ENCODE data around the gene CHRM4. TPM values are rescaled to one million over a fixed set of nuclear protein-coding genes. Genes with fewer than 3 reads are reported as not detected.
A peak's percentile ranks its signal among the peaks of the same experiment; 100 is the strongest.
"Not testable (repeated sequence)": the region's sequence is repeated elsewhere in the genome, so short reads cannot be mapped to it uniquely, and the experiment has no call there.

Gene CHRM4
- total RNA-seq, 2 donors from 2014 or later, result 0.28 TPM; not detected in 1

GRCh38 chr11:46383404-46383758, 8.2 kb downstream of the CHRM4 start:
- TF ChIP-seq CTCF (IDR thresholded peaks at IDR 0.05), result peak in 1 of 2 donors; percentile 9
- Histone ChIP-seq H3K4me3 (no peak overlapping the region), H3K27me3 (no peaks in the 10 kb centered on the region), H3K4me1 (peaks cover 0 to 38% of the 10 kb centered on the region in 2 donors), H3K36me3 (peaks cover 4% of the 10 kb centered on the region), H3K9me3 (no peaks in the 10 kb centered on the region), H3K27ac (no peak overlapping the region)
- no peak for DNase-seq (ENCODE audit: low spot score)

- no peak for DNase-seq (ENCODE audit: low spot score)
- Histone ChIP-seq H3K4me3 (peak overlapping the region; percentile 54 to 69), H3K27ac (no peak overlapping the region), H3K9me3 (no peaks in the 10 kb centered on the region), H3K36me3 (peaks cover 10% of the 10 kb centered on the region), H3K27me3 (no peaks in the 10 kb centered on the region), H3K4me1 (peaks cover 0 to 33% of the 10 kb centered on the region in 2 donors)
- peak; percentile 59 to 70 for TF ChIP-seq CTCF (IDR thresholded peaks at IDR 0.05)
Observed at GRCh38 chr11:46382646-46383403, 8.8 kb downstream of the CHRM4 start.

- Histone ChIP-seq H3K36me3 (peaks cover 18% of the 10 kb centered on the region), H3K9me3 (no peaks in the 10 kb centered on the region), H3K27me3 (no peaks in the 10 kb centered on the region), H3K4me1 (peaks cover 0 to 28% of the 10 kb centered on the region in 2 donors), H3K4me3 (peak overlapping the region; percentile 54 to 69), H3K27ac (no peak overlapping the region)
- DNase-seq (ENCODE audit: low spot score), result no peak
- no peak for TF ChIP-seq CTCF (IDR thresholded peaks at IDR 0.05)
Observed at GRCh38 chr11:46381819-46382645, 9.5 kb downstream of the CHRM4 start.

- H3K4me3 ChIP-seq, result peak within 1 kb of the TSS; percentile 54 to 69
- no peaks in the 10 kb centered on the region for H3K27me3 ChIP-seq
- DNase-seq (ENCODE audit: low spot score), result no peak
- peaks cover 26% of the 10 kb centered on the region for H3K36me3 ChIP-seq
- peaks cover 0 to 28% of the 10 kb centered on the region in 2 donors for H3K4me1 ChIP-seq
- no peaks in the 10 kb centered on the region for H3K9me3 ChIP-seq
- no peak for TF ChIP-seq CTCF (IDR thresholded peaks at IDR 0.05)
- H3K27ac ChIP-seq, result peak within 1 kb of the TSS; percentile 75
Observed at GRCh38 chr11:46381048-46381818, 10.3 kb downstream of the CHRM4 start, which contains the start of gene MDK. Gene MDK (plus strand): TSS chr11:46381669. CDS start chr11:46382058, 389 bp downstream.

GRCh38 chr11:46380340-46381047, 11.1 kb downstream of the CHRM4 start:
- H3K27me3 ChIP-seq, result no peaks in the 10 kb centered on the region
- peak; percentile 74 for DNase-seq (ENCODE audit: low spot score)
- peak overlapping the region; percentile 54 to 69 for H3K4me3 ChIP-seq
- peaks cover 33% of the 10 kb centered on the region for H3K36me3 ChIP-seq
- H3K27ac ChIP-seq, result peak overlapping the region; percentile 75
- peaks cover 0 to 28% of the 10 kb centered on the region in 2 donors for H3K4me1 ChIP-seq
- TF ChIP-seq CTCF (IDR thresholded peaks at IDR 0.05), result no peak
- H3K9me3 ChIP-seq, result no peaks in the 10 kb centered on the region

GRCh38 chr11:46379482-46380293, 11.9 kb downstream of the CHRM4 start:
- Histone ChIP-seq H3K4me1 (peaks cover 0 to 28% of the 10 kb centered on the region in 2 donors), H3K4me3 (peak overlapping the region in 1 of 2 donors; percentile 69), H3K27ac (peak overlapping the region; percentile 75), H3K36me3 (peaks cover 41% of the 10 kb centered on the region)
- DNase-seq (ENCODE audit: low spot score); H3K9me3 ChIP-seq; H3K27me3 ChIP-seq: not testable (repeated sequence)
